K562 (cell line): ENCODE measurements around the gene SLCO1B1.

Experiments
- CTCF ChIP-seq, 3 experiments: IDR thresholded peaks in 2 of 3; conservative IDR thresholded peaks in 1 of 3; 2 replicates each; pipeline ENCODE4 v1.5.1; 2011 to 2012; ENCODE audit warnings: low read length in 3 of 3, mild to moderate bottlenecking in 3 of 3, control low read depth in 2 of 3, improper control_type of control experiment in 1 of 3, inconsistent platforms in 1 of 3, low read depth in 1 of 3, mixed read lengths in 1 of 3, moderate library complexity in 1 of 3; ENCODE audit not compliant: insufficient read depth in 2 of 3
- EZH2 ChIP-seq: IDR thresholded peaks from 2 replicates; pipeline ENCODE4 v1.6.1; 2012; ENCODE audit warnings: low read depth, mild to moderate bottlenecking, inconsistent platforms, low read length, borderline replicate concordance
- HDAC3 ChIP-seq: fragments of 450-650 bp; IDR thresholded peaks from 2 replicates; pipeline ENCODE4 v1.6.1; 2018; ENCODE audit warnings: borderline replicate concordance, mild to moderate bottlenecking, moderate library complexity; ENCODE audit not compliant: partially characterized antibody
- HOMEZ ChIP-seq: fragments of 250-450 bp; sonication (Bioruptor Pico); IDR thresholded peaks from 2 replicates; pipeline ENCODE4 v1.4.0; 2020; ENCODE audit warnings: mild to moderate bottlenecking, moderate library complexity
- JUND ChIP-seq, 2 experiments: IDR thresholded peaks; 2 replicates in 1 of 2; 3 replicates in 1 of 2; pipeline ENCODE4 v1.6.1; 2011; ENCODE audit warnings: borderline replicate concordance in 2 of 2, low read depth in 2 of 2, low read length in 2 of 2, improper control_type of control experiment in 1 of 2, missing biosample characterization in 1 of 2, missing genetic modification characterization in 1 of 2, missing genetic modification reagents in 1 of 2
- PHF20 ChIP-seq: fragments of 450-650 bp; IDR thresholded peaks from 2 replicates; pipeline ENCODE4 v1.6.1; 2018; ENCODE audit not compliant: partially characterized antibody
- PRDM10 ChIP-seq: fragments of 450-650 bp; IDR thresholded peaks from 2 replicates; pipeline ENCODE4 v1.6.1; 2018; ENCODE audit not compliant: partially characterized antibody
- RBFOX2 ChIP-seq: fragments of 200-400 bp; formaldehyde crosslinking; IDR thresholded peaks from 2 replicates; pipeline ENCODE4 v1.6.1; 2017; ENCODE audit warnings: low read depth, mild to moderate bottlenecking, low read length, moderate library complexity
- REST ChIP-seq, 2 experiments: fragments of 450-650 bp; formaldehyde crosslinking in 1 of 2; IDR thresholded peaks; 2 replicates each; pipeline versions ENCODE4 v1.4.0 to v1.6.1; 2014 to 2020; ENCODE audit warnings: mild to moderate bottlenecking in 2 of 2, borderline replicate concordance in 1 of 2, low read depth in 1 of 2
- SIN3B ChIP-seq: fragments of 450-650 bp; IDR thresholded peaks from 2 replicates; pipeline ENCODE4 v1.6.1; 2017; ENCODE audit warnings: low read depth, mild to moderate bottlenecking, moderate library complexity
- SP2 ChIP-seq: IDR thresholded peaks from 2 replicates; pipeline ENCODE4 v1.6.1; 2011; ENCODE audit warnings: mild to moderate bottlenecking, low read depth, low read length, moderate library complexity; ENCODE audit not compliant: poor library complexity, severe bottlenecking; ENCODE audit errors: extremely low read depth
- SREBF2 ChIP-seq: sonication (generic); formaldehyde crosslinking; IDR thresholded peaks from 2 replicates; pipeline ENCODE4 v1.4.0; 2020; ENCODE audit warnings: mild to moderate bottlenecking, missing genetic modification reagents
- TAF1 ChIP-seq: IDR thresholded peaks from 2 replicates; pipeline ENCODE4 v1.6.1; 2011; ENCODE audit warnings: mild to moderate bottlenecking, low read length, moderate library complexity; ENCODE audit not compliant: insufficient read depth, control insufficient read depth, severe bottlenecking; ENCODE audit errors: extremely low read depth
- ZNF639 ChIP-seq, 2 experiments: fragments of 200-800 bp in 1 of 2; sonication (Bioruptor generic) in 1 of 2; sonication (generic) in 1 of 2; formaldehyde crosslinking in 1 of 2; IDR thresholded peaks in 1 of 2; conservative IDR thresholded peaks in 1 of 2; 2 replicates each; pipeline versions ENCODE4 v1.5.0 to v1.6.1; 2016 to 2020; ENCODE audit warnings: missing compliant biosample characterization in 1 of 2, missing genetic modification characterization in 1 of 2, missing genetic modification reagents in 1 of 2

GRCh38 chr12:21252070-21252469 is 121.1 kb downstream of the SLCO1B1 start:
- TF ChIP-seq TAF1: no peak
- no peak for TF ChIP-seq JUND (IDR thresholded peaks at IDR 0.05; ENCODE audit: borderline replicate concordance, low read depth, low read length)
- TF ChIP-seq JUND (tag; IDR thresholded peaks at IDR 0.05; ENCODE audit: borderline replicate concordance, low read depth, low read length): no peak
- no peak for TF ChIP-seq SP2
- TF ChIP-seq HDAC3: no peak
- no peak for TF ChIP-seq CTCF (IDR thresholded peaks at IDR 0.05 in 2 of 3, conservative IDR thresholded peaks at IDR 0.05 in 1 of 3; ENCODE audit: insufficient read depth in 2 of 3, low read depth in 1 of 3, low read length in 3 of 3)
- no peak for TF ChIP-seq PRDM10
- no peak for TF ChIP-seq RBFOX2
- no peak for TF ChIP-seq PHF20
- TF ChIP-seq REST (IDR thresholded peaks at IDR 0.05; ENCODE audit: borderline replicate concordance): no peak
- no peak for TF ChIP-seq REST (CRISPR knock-in tag; IDR thresholded peaks at IDR 0.05; ENCODE audit: low read depth)
- no peak for TF ChIP-seq HOMEZ (CRISPR knock-in tag)
- no peak for TF ChIP-seq SIN3B
- TF ChIP-seq SREBF2: no peak
- TF ChIP-seq ZNF639 (CRISPR knock-in tag; conservative IDR thresholded peaks at IDR 0.05 in 1 of 2, IDR thresholded peaks at IDR 0.05 in 1 of 2): no peak
- no peak for TF ChIP-seq EZH2
